A673 (cell line): ENCODE data around the gene EPHA10. TPM values are rescaled to one million over a fixed set of nuclear protein-coding genes. Genes with fewer than 3 reads are reported as not detected.

Source experiments
- BruUV-seq: library from RNA; stranded (reverse); fragments of 400-500 nt; replicated peaks from 2 replicates; lab custom pipeline; 2021; lab: Mats Ljungman, UMichigan
- CTCF ChIA-PET: fragments of 300-600 bp; sonication (Branson Sonifier 250); formaldehyde crosslinking; loops from one replicate; lab custom pipeline; 2022; ENCODE audit warnings: antibody characterized with exemption; lab: Charles Lee
- POLR2A ChIA-PET: fragments of 300-600 bp; sonication (Branson Sonifier 250); formaldehyde crosslinking; loops from one replicate; lab custom pipeline; 2022; ENCODE audit warnings: antibody characterized with exemption; ENCODE audit not compliant: low non-redundant PET; lab: Charles Lee
- DNase-seq: peaks from one replicate; pipeline ENCODE4 v3.0.0-alpha.2; 2015; ENCODE audit warnings: low spot score
- H3K27ac ChIP-seq: fragments of 200-600 bp; sonication (generic); 2 replicates; pipeline ENCODE4 v1.5.1; 2016; ENCODE audit warnings: mixed run types, low read depth, mild to moderate bottlenecking, mixed read lengths, antibody characterized with exemption, low read length; ENCODE audit not compliant: poor library complexity, severe bottlenecking
- H3K27me3 ChIP-seq: fragments of 200-600 bp; sonication (generic); replicated peaks from 2 replicates; pipeline ENCODE4 v1.6.1; 2017; ENCODE audit warnings: mixed run types, low read depth, mild to moderate bottlenecking, mixed read lengths, antibody characterized with exemption, low read length; ENCODE audit not compliant: insufficient read depth, poor library complexity
- H3K36me3 ChIP-seq: fragments of 200-600 bp; sonication (generic); 2 replicates; pipeline ENCODE4 v1.6.1; 2016; ENCODE audit warnings: mixed run types, mild to moderate bottlenecking, mixed read lengths, antibody characterized with exemption, low read length; ENCODE audit not compliant: insufficient read depth, poor library complexity, severe bottlenecking
- H3K4me1 ChIP-seq: fragments of 200-600 bp; sonication (generic); 2 replicates; pipeline ENCODE4 v1.6.1; 2017; ENCODE audit warnings: mixed run types, mild to moderate bottlenecking, mixed read lengths, antibody characterized with exemption, low read length; ENCODE audit not compliant: insufficient read depth, poor library complexity, severe bottlenecking
- H3K4me3 ChIP-seq: fragments of 200-600 bp; sonication (generic); 2 replicates; pipeline ENCODE4 v1.5.1; 2016; ENCODE audit warnings: low read depth, mixed run types, mild to moderate bottlenecking, mixed read lengths, low read length; ENCODE audit not compliant: poor library complexity, severe bottlenecking
- H3K9me3 ChIP-seq: fragments of 200-600 bp; sonication (generic); 2 replicates; pipeline ENCODE4 v1.6.1; 2016; ENCODE audit warnings: mixed run types, low read depth, mild to moderate bottlenecking, mixed read lengths, antibody characterized with exemption, low read length; ENCODE audit not compliant: poor library complexity, severe bottlenecking
- CTCF ChIP-seq: fragments of 300-800, 200-600 bp; sonication (generic); conservative IDR thresholded peaks from 2 replicates; pipeline ENCODE4 v1.5.1; 2017; ENCODE audit warnings: low read depth, mild to moderate bottlenecking, antibody characterized with exemption, low read length, moderate library complexity, mixed read lengths
- EZH2 ChIP-seq: fragments of 200-600 bp; sonication (generic); IDR thresholded peaks from 2 replicates; pipeline ENCODE4 v1.6.1; 2017; ENCODE audit warnings: borderline replicate concordance, low read depth, mild to moderate bottlenecking, mixed read lengths, antibody characterized with exemption, low read length; ENCODE audit not compliant: poor library complexity, severe bottlenecking
- intact Hi-C: fragments of 100-400 bp; cut with micrococcal nuclease; formaldehyde crosslinking; loops from one replicate; pipeline ENCODE4 v1.10.0; 2022; ENCODE audit not compliant: unreplicated experiment
- total RNA-seq: library from RNA; stranded (reverse); gene quantifications from 2 replicates; pipeline ENCODE4 v1.2.3, GENCODE V29; 2021

EPHA10 gene
- total RNA-seq, 1 experiment from 2014 or later: not detected

GRCh38 chr1:37677143-37677439 lies 87.8 kb downstream of the EPHA10 start:
- no peak for DNase-seq
- POLR2A ChIA-PET: no interaction called here

GRCh38 chr1:37676281-37677142 lies 88.4 kb downstream of the EPHA10 start:
- CTCF ChIA-PET: interaction anchor here (1.2 kb wide), 1 partner anchor 11 kb away, joined by 4 read pairs; no protein-coding TSS in a partner anchor
- POLR2A ChIA-PET: no interaction called here
- intact Hi-C loops: no loop called here
- Histone ChIP-seq H3K36me3 (no peaks in the 10 kb centered on the region), H3K4me1 (no peaks in the 10 kb centered on the region), H3K9me3 (no peaks in the 10 kb centered on the region), H3K4me3 (no peak overlapping the region), H3K27ac (no peak overlapping the region), H3K27me3 (peaks cover 15% of the 10 kb centered on the region)
- no peak for TF ChIP-seq EZH2
- no peak for TF ChIP-seq CTCF
- BruUV-seq: no TSS peak
- DNase-seq: no peak

More at GRCh38 chr1:37677143-37677439, 87.8 kb downstream of the EPHA10 start:
- no TSS peak for BruUV-seq
- Histone ChIP-seq H3K27me3 (peaks cover 10% of the 10 kb centered on the region), H3K9me3 (no peaks in the 10 kb centered on the region), H3K4me1 (no peaks in the 10 kb centered on the region), H3K4me3 (no peak overlapping the region), H3K27ac (no peak overlapping the region), H3K36me3 (peaks cover under 1% of the 10 kb centered on the region)
- intact Hi-C loops: no loop called here
- CTCF ChIA-PET: no interaction called here
- TF ChIP-seq CTCF (no peak), EZH2 (no peak)

- ChIA-PET POLR2A (no interaction called here), CTCF (no interaction called here)
- H3K27ac ChIP-seq: no peak overlapping the region
- intact Hi-C loops: no loop called here
- TF ChIP-seq CTCF: no peak
- no peak for TF ChIP-seq EZH2
- H3K27me3 ChIP-seq: peaks cover 33% of the 10 kb centered on the region
- DNase-seq: no peak
- H3K36me3 ChIP-seq: no peaks in the 10 kb centered on the region
- BruUV-seq: no TSS peak
- no peak overlapping the region for H3K4me3 ChIP-seq
- H3K4me1 ChIP-seq: no peaks in the 10 kb centered on the region
- H3K9me3 ChIP-seq: no peaks in the 10 kb centered on the region
Measured at GRCh38 chr1:37673920-37674319, 91.0 kb downstream of the EPHA10 start.
